ENCODE data around the gene SWI5.

SWI5 gene

DNA sequence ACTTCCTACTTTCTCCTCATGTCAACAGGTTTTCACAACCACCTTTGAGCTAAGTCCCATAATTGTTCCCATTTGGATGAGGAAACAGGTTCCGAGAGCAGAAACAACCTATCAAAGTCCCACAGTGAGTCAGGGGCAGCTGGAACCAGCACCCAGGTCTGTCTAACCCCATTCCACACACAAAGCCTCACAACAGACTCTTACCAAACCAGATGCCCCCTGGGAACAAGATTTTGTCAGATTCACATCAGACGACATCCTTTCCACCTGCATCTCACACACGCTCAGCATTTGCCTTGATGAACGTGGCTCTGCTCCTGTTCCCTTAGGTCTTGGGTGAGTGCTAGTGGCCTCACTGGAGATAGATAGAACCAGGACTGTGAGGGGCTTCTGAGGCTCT, 17.0 kb downstream of the SWI5 start:
- TF ChIP-seq EZH2 (IDR thresholded peaks at IDR 0.05; ENCODE audit: borderline replicate concordance, low read length), result no peak
- TF ChIP-seq, protein P1, sequence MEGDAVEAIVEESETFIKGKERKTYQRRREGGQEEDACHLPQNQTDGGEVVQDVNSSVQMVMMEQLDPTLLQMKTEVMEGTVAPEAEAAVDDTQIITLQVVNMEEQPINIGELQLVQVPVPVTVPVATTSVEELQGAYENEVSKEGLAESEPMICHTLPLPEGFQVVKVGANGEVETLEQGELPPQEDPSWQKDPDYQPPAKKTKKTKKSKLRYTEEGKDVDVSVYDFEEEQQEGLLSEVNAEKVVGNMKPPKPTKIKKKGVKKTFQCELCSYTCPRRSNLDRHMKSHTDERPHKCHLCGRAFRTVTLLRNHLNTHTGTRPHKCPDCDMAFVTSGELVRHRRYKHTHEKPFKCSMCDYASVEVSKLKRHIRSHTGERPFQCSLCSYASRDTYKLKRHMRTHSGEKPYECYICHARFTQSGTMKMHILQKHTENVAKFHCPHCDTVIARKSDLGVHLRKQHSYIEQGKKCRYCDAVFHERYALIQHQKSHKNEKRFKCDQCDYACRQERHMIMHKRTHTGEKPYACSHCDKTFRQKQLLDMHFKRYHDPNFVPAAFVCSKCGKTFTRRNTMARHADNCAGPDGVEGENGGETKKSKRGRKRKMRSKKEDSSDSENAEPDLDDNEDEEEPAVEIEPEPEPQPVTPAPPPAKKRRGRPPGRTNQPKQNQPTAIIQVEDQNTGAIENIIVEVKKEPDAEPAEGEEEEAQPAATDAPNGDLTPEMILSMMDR (IDR thresholded peaks at IDR 0.05; ENCODE audit: low read length), result no peak
- Histone ChIP-seq H3K9ac (ENCODE audit: low read length) (no peak overlapping the region), H3K27me3 (ENCODE audit: insufficient read depth, low read length) (no peaks in the 10 kb centered on the region), H3K4me3 (ENCODE audit: low read depth, low read length, poor library complexity, severe bottlenecking) (no peak overlapping the region), H4K20me1 (ENCODE audit: insufficient read depth, low read length) (no peaks in the 10 kb centered on the region), H3K27ac (ENCODE audit: low read depth, low read length, poor library complexity, severe bottlenecking) (no peak overlapping the region), H2AFZ (ENCODE audit: low read length) (no peak overlapping the region), H3K9me3 (ENCODE audit: low read length) (no peaks in the 10 kb centered on the region), H3K4me1 (ENCODE audit: insufficient read depth, low read length, severe bottlenecking) (peaks cover 10% of the 10 kb centered on the region), H3K36me3 (ENCODE audit: insufficient read depth, low read length) (no peaks in the 10 kb centered on the region; the same call in 1 of the 2 replicates), H3K4me2 (ENCODE audit: low read length) (no peak overlapping the region), H3K79me2 (ENCODE audit: insufficient read depth, low read length) (no peaks in the 10 kb centered on the region), H3F3A (ENCODE audit: insufficient read depth, low read length) (no peaks in the 10 kb centered on the region), H3K9me2 (ENCODE audit: low read depth, low read length) (no peaks in the 10 kb centered on the region)

DNA sequence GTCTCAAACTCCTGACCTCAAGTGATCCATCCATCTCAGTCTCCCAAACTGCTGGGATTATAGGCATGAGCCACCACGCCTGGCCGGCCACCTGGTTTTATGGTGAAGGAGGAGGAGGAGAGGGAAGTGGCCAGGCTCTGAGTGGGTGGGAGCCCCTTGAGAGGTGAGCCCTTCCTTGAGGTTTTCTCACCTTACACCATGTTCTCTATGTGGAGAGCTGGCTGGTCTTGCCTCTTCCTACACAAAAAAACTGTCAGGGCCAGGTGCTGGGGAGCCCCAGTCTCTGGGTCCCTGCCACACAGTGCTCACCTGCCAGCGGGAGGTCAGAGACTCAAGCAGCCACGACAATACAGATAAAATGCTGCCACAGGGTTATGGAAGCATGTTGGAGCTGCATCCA, 18.1 kb downstream of the SWI5 start:
- Histone ChIP-seq H3K4me1 (ENCODE audit: insufficient read depth, low read length, severe bottlenecking) (peaks cover 10% of the 10 kb centered on the region), H3F3A (ENCODE audit: insufficient read depth, low read length) (no peaks in the 10 kb centered on the region), H3K79me2 (ENCODE audit: insufficient read depth, low read length) (no peaks in the 10 kb centered on the region), H2AFZ (ENCODE audit: low read length) (no peak overlapping the region), H3K27ac (ENCODE audit: low read depth, low read length, poor library complexity, severe bottlenecking) (no peak overlapping the region), H3K4me3 (ENCODE audit: low read depth, low read length, poor library complexity, severe bottlenecking) (no peak overlapping the region), H3K9me3 (ENCODE audit: low read length) (no peaks in the 10 kb centered on the region), H3K9me2 (ENCODE audit: low read depth, low read length) (no peaks in the 10 kb centered on the region), H4K20me1 (ENCODE audit: insufficient read depth, low read length) (no peaks in the 10 kb centered on the region), H3K27me3 (ENCODE audit: insufficient read depth, low read length) (no peaks in the 10 kb centered on the region), H3K4me2 (ENCODE audit: low read length) (no peak overlapping the region), H3K9ac (ENCODE audit: low read length) (no peak overlapping the region), H3K36me3 (ENCODE audit: insufficient read depth, low read length) (no peaks in the 10 kb centered on the region)
- no peak for TF ChIP-seq EZH2 (IDR thresholded peaks at IDR 0.05; ENCODE audit: borderline replicate concordance, low read length)
- TF ChIP-seq, protein P1 (IDR thresholded peaks at IDR 0.05; ENCODE audit: low read length), result no peak

DNA sequence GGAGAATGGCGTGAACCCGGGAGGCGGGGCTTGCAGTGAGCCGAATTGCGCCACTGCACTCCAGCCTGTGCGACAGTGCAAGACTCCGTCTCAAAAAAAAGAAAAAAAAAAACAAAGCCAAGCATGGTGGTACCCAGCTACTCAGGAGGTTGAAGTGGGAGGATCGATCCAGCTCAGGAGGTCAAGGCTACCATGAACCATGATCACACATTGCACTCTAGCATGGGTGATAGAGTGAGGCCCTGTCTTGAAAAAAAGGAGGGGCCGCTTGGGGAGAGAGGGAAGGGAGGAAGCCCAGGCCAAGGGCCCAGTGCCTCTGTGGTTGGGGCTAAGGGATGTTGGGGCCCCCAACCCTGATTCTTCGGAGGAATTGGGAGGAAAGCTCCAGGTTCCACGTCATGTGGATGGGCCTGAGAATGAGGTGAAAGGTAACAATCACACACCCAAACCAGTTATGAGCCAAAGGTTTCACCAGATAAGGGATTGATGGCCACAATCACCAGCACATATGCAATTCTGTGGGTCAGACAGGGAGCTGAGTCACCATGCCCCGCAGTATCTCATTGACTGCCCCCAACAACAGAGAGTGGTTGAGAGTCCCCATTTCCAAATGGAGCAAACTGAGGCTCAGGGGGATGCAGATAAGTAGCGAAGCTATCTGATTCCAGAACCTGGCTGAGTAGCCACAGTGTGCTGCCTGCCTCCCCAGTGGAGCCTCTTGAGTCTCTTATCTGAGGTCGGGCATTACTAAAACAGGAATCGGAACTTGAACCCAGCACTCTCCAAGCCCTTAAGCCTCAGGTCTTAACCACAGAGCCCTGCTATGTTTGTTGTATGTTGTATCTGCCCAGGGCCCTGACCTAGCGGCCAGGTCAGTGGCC, 20.5 kb downstream of the SWI5 start:
- Histone ChIP-seq H3K4me3 (ENCODE audit: low read depth, low read length, poor library complexity, severe bottlenecking) (no peak overlapping the region), H3K27ac (ENCODE audit: low read depth, low read length, poor library complexity, severe bottlenecking) (no peak overlapping the region), H2AFZ (ENCODE audit: low read length) (no peak overlapping the region), H3K4me2 (ENCODE audit: low read length) (no peak overlapping the region), H3K9ac (ENCODE audit: low read length) (no peak overlapping the region), H3K27me3 (ENCODE audit: insufficient read depth, low read length) (no peaks in the 10 kb centered on the region), H4K20me1 (ENCODE audit: insufficient read depth, low read length) (no peaks in the 10 kb centered on the region), H3K36me3 (ENCODE audit: insufficient read depth, low read length) (no peaks in the 10 kb centered on the region), H3K9me3 (ENCODE audit: low read length) (no peaks in the 10 kb centered on the region), H3K79me2 (ENCODE audit: insufficient read depth, low read length) (no peaks in the 10 kb centered on the region), H3K9me2 (ENCODE audit: low read depth, low read length) (no peaks in the 10 kb centered on the region), H3F3A (ENCODE audit: insufficient read depth, low read length) (no peaks in the 10 kb centered on the region), H3K4me1 (ENCODE audit: insufficient read depth, low read length, severe bottlenecking) (peaks cover 10% of the 10 kb centered on the region)
- no peak for TF ChIP-seq EZH2 (IDR thresholded peaks at IDR 0.05; ENCODE audit: borderline replicate concordance, low read length)
- TF ChIP-seq, protein P1 (IDR thresholded peaks at IDR 0.05; ENCODE audit: low read length), result no peak
